Occipital lobe (tissue), 2 donors: ENCODE measurements around the gene GULP1. TPM values are rescaled to one million over a fixed set of nuclear protein-coding genes. Genes with fewer than 3 reads are reported as not detected.

Experiments
- DNase-seq: peaks from one replicate; lab custom pipeline; 2025; lab: John Stamatoyannopoulos, UW
- total RNA-seq: library from RNA; depleted of rRNA; stranded (reverse); fragments of >200 nt; gene quantifications from one replicate; pipeline ENCODE4 v1.2.3, GENCODE V29; 2014

Gene GULP1
- total RNA-seq, 1 donor from 2014 or later: 117 TPM

DNA sequence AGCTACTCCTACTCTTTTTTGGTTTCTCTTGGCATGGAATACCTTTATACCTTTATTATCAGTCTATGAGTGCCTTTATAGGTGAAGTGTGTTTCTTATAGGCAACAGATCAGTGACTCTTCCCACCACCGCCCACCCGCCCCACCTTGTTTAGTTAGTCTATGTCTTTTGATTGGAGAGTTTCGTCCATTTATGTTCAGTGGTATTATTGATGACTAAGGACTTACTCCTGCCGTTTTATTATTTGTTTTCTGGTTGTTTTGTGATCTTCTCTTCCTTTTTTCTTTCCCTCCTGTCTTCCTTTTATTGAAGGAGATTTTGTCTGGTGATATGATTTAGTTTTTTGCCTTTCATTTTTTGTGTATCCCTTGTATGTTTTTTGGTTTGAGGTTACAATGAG, 179.5 kb downstream of the GULP1 start:
- no peak for DNase-seq

DNA sequence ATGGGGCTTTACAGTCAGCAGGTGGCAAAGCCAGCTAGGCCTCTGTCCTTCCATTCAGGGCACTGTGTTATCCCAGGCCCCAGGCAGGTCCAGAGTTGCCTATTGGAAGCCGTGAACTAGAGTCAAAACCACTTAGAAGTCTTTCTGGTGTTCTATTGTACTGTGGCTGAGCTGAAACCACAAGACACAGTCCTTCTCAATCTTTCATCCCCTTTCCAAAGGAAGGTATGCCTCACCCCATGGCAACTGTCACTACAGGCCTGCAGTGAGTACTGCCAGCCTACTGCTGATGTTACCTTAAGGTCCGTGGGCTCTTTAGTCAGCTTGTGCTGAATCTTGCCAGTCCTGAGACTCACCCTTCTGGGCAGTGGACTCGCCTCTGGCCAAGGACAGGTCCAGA, 181.6 kb downstream of the GULP1 start:
- DNase-seq: no peak

DNA sequence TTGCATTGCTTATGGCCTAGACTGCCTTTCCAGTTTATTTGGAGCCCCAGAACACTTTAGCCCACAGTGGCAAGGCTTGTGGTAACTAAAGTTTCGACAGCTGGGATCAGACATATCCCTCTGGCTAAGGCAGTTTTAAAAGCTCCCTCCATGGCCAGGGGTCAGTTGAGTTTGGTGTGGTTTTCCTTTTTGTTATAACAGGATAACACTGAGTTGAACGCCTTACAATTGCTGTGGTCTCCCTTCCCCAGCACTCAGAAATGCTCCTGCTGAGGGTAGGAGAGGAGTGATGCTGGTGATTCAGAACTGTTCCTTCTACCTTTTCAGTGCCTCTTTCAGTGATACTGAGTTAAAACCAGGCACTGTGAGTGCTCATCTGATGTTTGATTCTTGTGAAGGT, 182.6 kb downstream of the GULP1 start:
- DNase-seq: no peak

DNA sequence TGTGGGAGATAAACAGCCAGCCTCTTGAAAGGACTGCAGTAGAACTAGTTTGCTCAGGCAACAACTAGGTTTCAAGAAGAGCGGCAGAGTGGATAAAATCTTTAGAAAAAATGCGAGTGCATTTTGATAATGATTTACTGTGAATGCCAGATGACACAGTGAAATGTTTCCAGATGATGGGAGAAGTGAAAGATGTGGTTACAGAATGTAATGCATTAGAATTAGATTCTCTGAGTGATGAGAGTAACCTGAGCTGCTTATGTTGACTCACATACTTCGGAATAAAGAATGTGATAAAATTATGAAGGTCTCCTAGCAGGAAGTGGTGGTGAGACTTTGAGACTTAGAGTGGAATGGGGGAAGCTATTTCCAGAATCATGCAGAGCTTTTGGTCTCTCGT, 184.3 kb downstream of the GULP1 start:
- no peak for DNase-seq

DNA sequence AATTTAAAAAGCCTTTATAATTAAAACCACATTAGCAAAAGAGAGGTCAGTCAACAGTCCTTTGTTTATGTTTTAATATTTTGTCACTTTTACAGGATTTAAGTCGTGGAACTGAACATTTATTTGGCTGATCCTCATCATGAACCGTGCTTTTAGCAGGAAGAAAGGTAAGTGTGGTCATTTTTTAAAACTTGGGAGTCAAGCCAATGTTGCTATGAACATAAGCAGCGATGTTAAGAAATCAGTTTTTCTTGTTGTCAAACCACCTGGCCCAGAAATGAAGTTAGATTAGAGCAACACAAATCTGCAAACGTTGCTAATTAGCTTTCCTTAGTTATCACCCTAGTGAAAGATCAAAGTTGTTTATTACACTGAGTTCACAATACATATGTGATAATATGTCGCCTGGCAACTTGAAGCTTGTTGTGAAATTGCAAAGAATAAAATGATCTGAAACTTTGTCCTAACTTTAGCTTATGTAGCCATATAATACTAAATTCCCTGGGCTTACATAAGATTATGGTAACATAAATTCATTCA, 186.0 kb downstream of the GULP1 start:
- DNase-seq: no peak

DNA sequence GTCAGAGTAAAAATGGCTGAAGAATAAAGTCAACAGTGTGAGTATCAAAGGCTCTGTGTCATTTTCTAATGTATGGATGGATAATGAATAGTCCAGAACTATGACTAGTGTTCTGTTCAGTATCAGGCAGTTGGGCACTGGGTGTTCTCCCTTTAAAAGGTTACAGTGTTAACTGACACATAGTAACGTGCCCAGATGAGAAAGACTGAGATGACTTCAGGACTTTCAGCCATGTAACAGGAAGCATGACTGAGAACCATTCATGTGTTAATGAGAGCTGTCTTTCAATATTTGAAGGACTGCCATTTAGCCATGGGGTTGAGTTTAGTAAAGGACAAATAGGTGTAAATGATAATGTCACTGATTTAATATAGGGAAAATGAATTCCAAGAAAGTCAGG, 187.1 kb downstream of the GULP1 start:
- DNase-seq: no peak

DNA sequence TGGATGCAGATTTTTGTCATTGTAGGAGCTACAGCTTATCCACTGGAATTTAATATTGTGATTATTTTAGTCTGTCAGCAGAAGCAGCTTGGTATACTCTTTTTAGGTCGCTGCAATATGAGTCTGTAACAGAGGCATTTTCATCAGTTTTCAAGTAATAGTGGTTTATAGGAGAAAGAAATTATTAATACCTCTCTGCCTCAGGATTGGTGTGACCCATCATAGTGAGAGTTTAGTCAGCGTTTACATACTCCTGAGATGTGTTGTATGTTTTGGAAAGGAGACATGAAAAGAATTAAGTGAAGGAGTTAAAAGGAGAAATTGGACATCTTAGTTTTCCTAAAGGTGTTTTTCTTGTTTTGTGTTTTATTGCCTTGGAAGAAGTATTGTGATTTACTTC, 189.8 kb downstream of the GULP1 start:
- DNase-seq: no peak

DNA sequence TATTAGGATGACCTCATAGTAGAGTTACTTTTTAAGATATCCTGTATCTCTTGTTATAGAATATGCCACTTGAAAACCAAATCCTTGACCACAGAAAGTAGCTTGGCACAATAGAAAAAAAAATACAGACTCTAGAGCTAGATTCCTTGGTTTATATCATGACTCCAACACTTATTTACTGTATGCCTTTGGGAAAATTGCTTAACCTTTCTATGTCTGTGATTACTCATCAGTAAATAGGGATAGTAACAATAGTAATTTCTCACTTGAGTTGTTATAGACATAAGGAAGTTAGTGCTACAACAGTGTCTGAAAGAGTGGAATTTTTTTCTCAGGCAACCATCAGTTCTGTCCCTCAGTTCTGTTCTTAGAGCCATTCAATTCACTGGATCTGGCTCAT, 193.8 kb downstream of the GULP1 start:
- no peak for DNase-seq

DNA sequence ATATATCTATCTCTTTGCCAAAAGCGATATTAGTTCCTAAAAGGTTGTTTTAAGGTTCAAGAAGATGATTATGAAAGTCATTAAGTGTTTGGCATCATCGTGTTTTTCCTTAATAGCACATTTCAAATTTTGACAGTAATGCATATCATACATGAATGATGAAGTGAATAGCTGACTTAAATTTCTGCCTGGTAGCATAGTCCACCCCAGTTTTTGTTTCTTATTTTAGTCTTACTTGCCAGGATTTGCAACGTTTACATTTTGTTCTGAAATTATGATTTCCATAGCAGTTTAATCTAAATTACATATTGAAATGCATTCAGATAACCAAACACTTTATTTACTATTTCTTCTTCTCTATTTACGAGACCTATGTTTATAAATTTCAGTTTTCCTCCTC, 201.1 kb downstream of the GULP1 start:
- DNase-seq: no peak

DNA sequence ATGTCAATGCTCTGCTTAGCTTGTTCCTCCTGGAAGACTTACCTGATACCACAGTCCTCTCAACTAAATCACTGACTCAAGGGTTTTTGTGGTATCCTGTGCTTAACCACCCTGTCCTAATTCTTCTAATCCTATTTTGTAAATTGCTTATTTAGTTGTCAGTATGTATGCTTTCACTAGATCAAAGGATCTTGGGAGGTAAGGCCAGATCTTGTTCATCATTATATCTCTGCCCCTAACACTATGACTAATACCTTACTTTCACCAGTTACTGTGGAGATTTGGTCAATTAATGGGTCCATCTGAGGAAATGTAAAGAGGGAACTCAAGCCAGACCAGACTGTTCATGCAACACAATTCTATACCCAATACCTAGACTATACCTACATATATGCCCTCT, 203.2 kb downstream of the GULP1 start:
- DNase-seq: no peak

DNA sequence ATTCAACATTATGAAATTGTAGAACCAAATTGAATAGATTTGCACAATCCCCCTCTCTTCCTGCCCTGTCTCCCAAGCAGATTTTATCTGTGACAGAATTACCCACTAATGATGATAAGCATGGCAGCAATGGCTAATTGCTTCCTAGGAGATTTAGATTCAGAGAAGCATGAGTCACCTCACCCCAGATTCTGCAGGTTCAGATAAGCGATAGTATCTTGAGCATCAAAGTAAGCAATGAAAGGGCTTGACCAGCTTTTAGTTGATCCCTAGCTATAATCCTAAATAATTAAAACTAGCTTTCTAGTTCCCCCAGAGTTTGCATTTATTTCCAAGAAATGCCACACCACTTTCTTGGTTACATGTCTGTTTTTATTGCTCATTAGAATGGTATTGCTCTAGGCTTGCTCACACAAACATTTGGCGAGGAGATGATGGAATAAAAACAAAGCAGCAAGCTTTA, 204.3 kb downstream of the GULP1 start:
- no peak for DNase-seq

DNA sequence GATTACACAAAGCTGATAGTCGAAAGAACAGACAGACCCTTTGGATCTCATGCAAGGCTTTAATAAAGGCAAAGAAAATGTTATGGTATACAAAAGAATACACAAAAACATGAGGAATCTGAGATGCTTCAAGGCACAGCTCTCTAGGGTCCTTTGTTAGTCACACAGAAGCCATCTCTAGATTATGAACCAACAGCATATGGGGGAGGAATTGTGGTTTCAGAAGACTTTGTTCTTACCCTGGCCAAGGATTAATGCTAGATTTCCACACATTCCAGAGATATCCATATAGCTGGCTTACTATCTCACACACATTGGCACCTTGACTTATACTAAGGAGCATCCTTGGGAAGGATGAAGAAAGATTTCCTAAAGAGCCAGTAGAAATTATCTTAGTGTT, 206.1 kb downstream of the GULP1 start:
- no peak for DNase-seq

DNA sequence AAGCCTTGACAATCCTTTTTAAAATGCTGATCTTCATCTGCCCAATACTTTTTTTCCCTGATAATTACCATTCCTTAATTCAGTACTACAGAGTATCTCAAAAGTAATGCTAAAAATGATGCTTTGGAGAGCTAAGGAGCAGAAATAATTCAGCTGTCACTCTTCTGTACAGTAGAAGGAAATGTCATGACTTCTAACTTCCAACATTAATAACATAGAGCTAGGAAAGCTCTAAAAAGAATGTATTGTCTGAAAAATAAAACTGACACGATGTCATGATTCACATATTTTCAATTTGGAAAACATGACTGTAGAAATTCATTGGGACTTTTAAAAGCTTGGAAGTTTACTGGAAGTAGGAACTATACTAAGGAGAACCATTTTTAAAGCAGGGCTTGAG, 212.3 kb downstream of the GULP1 start:
- no peak for DNase-seq

DNA sequence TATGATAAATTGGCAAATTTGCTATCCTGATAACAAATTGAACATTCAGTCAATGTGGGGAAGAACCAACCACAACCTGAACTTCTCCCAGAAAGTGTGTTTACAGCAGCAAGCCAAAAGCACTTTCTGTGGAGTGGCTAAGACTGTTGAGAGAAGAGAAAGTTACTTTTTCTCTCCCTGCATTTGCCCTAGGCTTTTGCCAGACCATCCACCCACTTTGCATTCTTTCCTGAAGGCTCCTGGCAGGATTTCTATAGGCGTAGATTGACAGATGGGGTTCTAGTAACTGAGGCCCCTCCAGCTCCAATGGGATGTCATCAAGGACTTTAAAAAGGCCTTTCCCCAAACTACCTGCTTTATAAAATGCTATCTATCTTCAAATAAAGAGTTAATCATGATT, 215.2 kb downstream of the GULP1 start:
- DNase-seq: no peak

DNA sequence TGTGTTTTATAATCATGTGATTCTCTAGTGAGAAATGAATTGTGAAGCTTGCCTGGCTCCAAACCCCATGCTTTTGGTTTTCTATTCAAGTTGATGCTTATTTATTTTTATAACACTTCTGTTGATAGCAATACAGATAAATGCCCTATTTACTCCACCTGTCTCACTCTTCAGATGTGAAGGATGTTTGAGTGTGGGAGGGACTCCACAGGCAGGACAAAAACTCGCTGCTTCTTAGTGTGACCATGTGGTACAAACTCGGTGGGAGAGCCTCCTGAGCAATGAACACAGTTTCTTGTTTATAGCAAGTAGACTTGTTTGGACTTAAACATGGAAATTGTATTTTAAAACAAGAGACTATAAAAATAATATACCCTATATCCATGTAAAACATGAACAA, 219.7 kb downstream of the GULP1 start:
- DNase-seq: no peak

DNA sequence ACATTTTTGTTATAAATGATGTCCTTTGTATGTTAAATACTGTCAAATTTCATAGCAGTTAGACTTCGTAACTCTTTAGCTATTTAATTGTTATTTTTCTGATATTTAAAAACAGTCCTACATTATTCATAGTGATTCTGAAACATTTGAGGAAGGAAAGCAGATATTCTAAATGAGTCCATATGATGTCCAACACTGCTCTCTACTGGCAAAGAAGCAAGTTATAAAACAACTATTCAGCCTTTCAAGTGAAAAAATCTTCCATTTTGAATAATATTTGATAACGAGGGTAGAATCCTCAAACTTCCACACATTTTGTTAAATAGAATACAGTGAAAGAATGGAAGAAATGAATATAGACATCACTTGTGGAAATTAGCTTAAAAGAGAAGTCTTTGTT, 220.8 kb downstream of the GULP1 start:
- DNase-seq: no peak

DNA sequence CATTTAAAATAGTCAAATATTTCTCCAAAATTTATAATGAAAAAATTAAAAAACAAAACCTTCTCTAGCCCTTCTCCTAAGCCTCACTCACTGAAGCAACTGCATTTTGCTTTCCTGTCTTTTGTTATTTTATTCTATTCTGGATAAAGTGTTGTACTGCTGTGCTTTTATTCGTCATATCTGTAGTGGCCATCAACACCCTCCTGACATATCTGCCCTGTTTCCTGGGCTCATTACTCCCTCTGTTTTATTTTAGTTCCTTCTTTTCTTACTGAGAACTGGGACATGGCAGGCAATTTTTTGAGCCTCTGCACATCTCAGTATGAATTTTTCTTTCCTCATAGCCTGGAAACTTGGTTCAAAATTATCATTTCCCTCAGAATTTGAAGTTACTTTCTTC, 224.2 kb downstream of the GULP1 start:
- DNase-seq: no peak

DNA sequence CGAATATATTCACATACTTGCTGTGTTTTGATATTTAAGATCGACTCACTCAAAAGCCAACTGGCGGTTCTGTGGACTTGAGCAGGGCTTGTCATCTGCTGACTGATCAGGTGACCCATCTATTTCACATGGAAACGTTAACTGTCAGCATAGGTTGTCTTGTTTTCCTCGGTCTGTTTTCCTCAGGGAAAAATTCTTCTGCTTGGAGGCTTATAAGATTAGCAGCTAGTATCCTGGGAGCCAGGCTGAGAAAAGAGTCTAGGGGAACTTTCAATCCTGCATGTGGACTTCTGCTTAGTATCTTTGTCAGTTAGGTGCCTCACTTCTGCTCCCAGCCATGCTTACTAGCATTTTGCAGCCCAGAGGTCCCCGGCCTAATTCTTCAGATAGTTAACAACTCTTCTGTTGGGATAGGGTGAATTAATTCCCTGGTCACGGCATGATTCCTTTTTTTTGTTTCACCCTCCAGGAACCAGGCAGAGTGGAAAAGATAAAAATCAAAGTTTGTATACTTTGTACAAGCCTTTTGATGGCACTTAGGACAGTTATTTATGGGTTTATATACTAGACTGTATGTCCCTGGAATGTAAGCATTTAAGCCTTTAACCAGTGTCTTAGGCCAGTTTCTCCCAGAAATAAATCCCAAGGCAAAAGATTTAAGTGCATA, 226.0 kb downstream of the GULP1 start:
- no peak for DNase-seq

DNA sequence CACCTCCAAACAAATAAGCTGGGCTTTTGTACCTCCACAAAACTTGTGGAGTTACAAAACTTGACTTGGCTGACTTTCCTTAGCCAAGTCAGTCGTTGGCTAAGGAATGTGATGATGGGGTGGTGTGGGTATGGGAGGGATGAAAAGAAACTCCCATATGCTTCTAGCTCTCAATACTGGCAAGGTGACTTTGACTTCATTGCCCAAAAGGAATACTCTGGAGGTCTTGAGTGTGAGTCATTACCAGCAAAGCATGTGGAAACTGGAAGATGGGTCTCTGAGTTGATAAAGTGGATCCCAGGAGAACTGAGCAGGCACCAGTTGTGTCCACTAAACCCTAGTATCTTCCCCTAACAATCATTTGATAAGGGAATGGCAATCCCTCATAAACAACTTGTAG, 226.7 kb downstream of the GULP1 start:
- no peak for DNase-seq

DNA sequence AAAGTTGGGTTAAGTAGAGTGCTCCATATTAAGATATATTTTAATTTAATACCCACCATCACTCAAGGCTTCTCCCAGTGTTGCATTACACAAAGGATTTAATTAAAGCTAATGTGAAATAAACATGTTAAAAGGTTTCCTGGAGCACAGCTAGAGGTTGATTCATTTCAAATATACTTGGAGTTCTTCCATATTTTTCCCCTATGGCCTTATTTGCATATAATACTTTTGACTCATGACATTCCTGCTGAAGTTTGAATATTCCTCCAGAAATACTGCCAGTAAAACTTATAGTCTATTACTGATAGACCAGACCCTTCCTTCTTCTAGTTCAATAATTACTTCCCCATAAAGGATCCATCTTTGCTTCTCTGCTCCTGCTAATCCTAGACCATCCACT, 227.5 kb downstream of the GULP1 start:
- DNase-seq: no peak

DNA sequence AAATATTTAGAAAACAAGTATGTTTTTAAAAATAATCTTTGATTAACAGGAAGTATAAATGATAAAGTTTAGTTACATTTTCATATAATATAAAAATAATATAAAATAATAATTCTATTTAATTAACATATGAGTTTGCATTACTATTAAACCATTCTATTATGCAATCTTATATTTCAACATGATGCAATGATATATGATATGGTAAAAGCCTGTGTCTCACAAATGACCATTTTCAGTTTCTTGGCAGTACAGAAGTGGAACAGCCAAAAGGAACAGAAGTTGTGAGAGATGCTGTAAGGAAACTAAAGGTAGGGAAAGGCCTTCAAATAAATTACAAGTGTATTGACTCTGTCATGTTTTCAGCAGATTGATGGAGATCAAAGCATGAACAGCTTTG, 230.8 kb downstream of the GULP1 start:
- DNase-seq: no peak

DNA sequence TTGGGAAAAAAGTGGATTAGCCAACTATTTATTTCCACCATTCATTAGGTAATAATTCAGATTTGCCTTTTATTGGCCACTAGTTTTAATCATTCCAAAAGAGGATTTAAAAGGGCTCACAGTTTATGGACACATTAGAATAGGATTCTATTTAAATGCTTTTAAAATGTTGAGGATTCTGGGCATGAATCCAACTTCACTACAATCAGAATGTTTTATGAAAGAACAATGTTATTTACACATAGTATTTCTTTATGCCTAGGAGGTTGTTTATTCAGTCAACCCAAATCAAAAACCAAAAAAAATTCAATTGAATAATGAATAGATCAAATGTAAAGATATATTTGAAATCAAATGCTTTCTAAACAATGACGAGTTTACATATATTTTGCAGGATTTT, 232.2 kb downstream of the GULP1 start:
- no peak for DNase-seq

DNA sequence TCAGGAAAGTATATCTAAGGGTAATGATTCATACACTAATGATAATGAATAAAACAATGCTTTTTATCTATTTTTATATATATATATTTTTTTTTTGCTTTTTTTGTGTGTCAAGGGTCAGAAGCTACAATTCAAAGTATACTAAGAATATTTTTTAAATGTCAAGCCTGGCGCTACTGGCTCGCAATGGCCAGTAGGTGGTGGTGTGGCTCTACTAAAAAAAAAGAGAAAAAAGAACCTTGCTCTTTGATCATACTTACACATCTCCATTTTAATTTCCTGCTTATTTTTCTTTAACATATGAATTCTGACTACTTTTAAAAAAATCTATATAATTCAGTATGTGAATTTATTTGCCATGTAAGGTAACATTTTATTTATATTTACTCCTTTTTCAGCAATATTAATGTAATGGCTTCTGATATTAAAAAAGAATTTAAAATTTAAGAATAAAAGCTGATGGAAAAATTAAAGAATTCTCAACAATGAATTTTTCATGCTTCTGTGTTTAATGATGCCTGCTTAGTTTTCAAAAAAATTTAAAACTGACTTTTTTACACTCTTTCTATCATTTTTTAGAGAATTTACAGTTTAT, 232.9 kb downstream of the GULP1 start:
- DNase-seq: no peak
